Nucleus accumbens (tissue), 56 donors: ENCODE results near the gene STAG3.
"Not testable (repeated sequence)": the region's sequence is repeated elsewhere in the genome, so short reads cannot be mapped to it uniquely, and the experiment has no call there.

Experiments used
- DNase-seq, 56 donors: peaks; one replicate each; lab custom pipeline; 2025; lab: John Stamatoyannopoulos, UW

The STAG3 gene

DNA sequence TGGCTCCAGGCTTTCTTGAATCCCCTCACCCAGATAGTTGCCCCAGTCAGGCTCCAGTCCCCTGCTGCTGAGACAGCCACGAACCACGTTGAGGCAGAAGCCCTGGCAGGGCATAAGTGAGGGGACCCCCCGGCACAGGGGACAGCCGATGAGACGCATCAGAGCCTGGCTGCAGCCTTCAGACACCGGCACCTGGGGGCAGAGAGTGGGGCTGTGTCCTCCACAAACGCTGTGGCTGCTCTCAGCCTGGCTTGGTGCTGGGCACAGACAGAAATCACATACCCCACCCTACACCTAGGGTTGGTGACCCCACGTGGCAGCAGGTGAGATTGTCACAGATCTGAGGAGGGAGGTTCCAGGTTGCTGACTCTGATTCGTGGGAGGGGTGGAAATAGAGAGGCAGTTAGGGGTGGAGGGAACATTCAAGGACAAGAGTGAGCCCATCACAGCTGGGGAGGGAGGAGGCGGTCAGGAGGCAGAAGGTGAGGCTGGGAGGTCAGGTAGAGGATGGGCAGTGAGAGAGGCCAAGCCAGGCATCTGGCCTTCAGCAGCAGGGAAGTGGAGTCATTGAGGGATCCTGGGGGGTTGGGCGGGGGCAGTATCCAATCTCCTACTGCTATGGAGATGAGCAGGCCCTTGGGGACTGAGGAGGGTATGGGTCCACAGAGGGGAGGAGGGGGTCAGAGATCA is 3.8 kb upstream of the STAG3 start:
- DNase-seq: no peak

DNA sequence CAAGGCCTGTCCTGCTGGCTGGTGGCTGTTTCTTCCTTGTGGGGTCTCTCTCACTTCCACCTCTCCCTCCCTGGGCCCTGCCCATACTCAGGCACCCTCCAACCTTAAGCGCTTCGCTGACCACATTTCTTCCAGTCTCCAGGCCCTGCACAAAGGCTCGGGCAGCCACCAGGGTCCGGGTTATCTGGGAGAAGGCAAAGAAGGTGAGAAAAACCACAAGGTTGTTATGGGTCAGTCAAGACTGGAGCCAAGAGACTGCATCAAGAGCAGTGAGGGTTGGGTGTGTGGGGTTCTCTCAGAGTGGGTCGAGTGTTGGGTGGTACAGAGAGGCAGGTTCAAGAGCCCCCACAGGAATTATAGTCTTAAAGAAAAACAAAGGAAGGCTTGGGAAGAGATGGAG is 3.1 kb upstream of the STAG3 start:
- DNase-seq: no peak

DNA sequence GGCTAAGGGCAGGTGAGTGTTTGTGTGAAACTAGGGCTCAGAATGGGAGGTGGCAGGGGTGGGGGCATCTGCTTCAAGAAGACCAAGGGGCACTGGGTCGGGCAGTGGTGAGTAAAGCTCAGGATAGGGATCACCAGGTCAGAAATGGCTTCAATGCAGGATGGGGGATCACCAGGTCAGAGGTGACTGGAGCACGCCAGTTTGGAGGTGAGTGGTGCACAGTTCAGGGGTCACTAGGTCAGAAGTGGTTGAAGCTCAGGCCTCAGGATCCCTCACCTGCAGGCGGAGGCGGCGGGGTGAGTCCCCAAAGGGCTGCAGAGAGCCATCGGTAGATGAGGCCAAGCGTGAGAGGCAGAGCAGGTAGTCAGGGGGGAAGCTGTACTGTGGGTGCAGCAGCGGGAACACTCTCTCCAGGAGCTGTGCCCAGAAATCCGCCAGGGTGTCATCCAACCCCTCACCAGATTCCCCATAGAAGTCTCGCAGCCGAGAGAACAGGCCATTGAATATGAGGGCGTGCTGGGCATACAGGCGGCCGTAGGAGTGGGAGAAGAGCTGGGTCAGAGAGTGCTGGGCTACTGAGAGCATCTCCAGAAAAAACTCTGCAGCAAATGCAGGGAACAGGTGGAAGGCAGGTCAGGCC is 2.3 kb upstream of the STAG3 start:
- no peak for DNase-seq

DNA sequence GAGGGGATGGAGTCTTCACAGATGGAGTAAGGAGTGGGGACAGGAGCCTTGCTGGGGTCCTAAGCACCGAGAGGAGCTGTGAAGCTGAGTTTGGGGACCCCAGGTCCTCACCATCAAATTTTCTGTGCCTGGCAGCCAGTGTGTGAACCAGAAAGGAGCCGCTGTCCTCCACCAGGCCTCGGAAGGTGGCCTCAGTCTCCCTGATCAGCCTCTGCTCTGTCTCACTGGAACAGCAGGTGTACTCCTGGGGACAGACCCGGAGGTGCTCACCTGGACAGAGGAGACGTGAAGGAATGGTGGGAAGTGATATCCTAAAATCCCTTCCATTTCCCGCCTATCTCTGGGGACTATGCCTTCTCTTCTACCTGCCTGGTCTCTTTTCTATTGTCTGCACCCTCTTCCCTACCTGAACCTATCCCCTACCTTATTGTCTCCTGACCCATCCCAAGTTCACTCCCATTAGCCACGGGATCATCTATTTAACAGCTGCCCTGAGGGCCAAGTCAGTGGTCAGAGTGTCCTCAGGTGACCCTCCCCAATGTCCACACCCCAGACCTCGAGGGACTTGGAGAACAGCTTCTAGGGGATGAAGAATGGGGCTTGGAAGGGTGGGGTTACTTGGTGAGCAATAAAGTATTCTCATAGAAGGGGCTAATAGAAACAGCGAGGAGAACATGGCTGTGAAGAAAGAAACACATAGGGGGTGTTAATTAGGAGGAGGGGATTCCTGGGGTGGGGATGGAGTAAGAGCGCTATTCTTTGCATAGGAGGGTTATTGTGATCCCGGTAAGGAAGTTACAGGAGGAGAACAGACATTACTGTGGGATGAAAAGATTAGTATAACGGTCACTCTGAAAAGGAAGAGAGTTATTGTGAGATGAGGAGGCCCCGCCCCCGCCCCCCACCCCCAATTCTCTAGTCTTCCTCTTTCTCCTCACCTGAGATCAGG is 1.3 kb upstream of the STAG3 start:
- no peak for DNase-seq

DNA sequence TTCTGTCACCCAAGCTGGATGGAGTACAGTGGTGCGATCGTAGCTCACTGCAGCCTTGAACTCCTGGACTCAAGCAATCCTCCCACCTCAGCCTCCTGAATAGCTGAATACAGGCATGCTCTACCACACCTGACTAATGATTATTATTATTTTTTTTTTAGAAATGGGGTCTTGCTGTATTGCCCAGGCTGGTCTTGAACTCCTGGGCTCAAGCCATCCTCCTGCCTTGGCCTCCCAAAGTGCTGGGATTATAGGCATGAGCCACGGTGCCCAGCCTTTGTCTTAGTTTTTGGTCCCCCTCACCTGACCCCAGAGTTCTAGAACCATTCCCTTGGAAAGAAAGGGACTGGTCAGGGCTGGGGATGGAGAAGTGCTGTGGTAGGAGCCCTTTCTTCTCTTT is 2.4 kb downstream of the STAG3 start:
- DNase-seq: not testable (repeated sequence)

DNA sequence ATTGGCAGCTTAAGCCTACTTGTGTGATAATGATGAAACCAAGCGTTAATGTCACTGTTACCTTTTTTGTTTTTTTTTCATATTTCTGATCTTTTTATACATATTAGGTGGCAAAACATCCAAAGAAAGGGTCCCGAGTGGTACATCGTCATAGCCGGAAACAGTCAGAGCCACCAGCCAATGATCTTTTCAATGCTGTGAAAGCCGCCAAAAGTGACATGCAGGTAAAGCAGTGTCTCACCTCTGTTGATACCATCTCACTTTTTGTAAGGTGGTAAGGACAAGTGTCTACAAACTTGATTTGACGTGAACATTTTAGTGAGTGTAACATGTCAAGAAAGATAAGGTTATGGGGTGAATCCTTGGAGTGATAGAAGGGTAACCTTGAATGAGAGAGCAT is 4.9 kb downstream of the STAG3 start:
- not testable (repeated sequence) for DNase-seq

DNA sequence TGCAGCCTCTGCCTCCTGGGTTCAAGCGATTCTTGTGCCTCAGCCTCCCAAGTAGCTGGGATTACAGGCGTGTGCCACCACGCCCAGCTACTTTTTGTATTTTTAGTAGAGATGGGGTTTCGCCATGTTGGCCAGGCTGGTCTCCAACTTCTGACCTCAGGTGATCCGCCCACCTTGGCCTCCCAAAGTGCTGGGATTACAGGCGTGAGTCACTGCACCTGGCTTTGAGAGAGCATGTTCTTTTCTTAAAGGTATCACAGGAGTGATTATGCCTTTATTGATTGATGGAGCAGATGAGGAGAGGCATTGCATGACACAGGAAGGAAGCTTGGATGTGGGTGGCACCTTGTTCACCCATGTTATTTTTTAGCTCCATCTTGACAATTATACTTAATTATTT is 5.4 kb downstream of the STAG3 start:
- not testable (repeated sequence) for DNase-seq

DNA sequence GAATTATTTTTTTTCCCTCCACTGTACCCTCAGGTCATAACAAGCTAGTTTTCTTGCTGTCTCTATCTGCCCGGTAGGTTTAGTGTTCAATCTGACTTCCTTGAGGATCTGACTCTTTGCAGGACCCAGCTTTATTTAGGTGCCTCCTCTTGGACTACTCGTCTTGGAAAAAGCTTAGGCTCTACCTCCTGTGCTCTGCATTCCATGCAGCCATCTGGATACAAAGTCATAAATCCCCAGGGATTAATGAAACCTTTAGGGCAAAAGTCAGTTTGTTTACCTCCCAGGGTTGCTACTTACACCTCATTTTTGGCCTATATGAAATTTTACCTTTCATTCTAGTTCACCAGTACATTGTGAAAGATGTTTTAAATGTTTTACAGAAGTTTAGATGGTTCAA is 8.0 kb downstream of the STAG3 start:
- no peak for DNase-seq

DNA sequence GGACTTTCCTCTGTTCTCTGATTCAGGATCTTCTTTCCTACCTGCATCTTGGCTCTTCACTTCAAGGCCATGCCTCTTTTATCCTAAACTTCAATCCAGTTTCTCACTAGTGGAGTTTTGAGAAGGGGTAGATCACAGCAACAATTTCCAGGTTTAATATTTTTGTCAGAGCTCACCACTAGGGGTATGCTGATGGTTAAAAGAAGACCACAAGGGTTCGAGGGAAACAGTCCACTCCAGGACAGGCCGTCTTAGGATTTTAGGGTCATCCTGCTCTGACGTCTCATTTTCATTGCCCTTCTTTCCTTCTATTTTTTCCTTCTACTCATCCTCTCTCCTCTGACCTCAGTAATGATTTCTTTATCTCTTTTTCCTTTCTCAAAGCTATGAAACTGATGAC is 11.3 kb downstream of the STAG3 start:
- no peak for DNase-seq

DNA sequence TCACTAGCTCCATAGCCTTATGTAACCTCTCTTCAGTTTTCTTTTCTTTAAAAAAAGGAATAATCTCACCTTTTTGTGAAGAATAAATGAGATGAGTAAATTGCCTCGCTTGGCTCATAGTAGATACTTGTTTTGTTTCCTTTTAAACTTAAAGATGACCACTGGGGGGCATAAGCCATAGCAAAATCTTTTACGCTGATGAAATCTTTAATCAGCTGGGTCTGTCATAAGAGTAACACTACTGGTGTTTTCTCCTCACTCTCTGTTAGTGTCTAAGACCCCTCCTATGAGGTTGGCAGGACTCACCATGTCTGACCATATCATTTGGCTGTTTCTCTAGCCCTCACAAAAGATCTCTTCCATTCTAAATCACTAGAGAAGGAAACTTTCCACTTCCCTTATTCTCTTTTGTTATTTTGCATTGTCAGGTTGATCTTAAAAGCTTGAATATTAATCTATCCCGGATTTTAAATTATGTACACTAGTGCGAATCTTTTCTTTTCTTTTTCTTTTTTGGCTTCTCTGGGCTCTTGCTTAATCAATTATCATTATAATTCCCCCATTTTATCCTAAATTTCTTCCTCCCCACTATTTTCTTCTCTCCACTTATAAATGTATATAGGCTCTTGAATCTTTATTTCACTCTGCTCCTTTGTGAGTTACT is 12.5 kb downstream of the STAG3 start:
- no peak for DNase-seq

DNA sequence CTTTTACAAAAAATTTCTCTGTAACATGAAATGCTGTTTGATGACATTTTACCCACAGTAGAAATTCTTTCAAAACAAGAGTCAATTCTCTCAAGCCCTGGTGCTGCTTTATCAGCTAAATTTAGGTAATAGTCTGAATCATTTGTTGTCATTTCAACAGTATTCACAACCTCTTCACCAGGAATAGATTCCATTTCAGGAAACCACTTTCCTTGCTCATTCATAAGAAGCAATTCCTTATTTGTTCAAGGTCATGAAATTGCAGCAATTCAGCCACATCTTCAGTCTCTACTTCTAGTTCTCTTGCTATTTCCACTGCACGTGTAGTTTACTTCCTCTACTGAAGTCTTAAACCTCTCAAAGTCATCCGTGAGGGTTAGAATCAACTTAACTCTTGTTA is 14.1 kb downstream of the STAG3 start:
- DNase-seq: no peak

DNA sequence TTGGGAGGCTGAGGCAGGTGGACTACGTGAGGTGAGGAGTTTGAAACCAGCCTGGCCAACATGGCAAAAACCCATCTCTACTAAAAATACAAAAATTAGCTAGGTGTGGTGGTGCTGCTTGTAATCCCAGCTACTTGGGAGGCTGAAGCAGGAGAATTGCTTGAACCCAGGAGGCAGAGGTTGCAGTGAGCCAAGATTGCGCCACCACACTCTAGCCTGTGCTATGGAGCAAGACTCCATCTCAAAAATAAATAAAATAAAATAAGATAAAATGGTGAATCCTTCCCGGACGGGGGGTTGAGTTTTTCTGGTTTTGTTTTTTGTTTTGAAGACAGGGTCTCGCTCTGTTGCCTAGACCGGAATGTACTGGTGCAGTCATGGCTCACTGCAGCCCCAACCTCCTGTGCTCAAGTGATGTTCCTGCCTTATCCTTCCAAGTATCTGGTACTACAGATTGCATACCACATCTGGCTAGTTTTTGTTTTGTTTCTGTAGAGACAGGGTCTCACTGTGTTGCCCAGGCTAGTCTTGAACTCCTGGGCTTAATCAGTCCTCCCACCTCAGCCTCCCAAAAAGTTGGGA is 14.7 kb downstream of the STAG3 start:
- not testable (repeated sequence) for DNase-seq

DNA sequence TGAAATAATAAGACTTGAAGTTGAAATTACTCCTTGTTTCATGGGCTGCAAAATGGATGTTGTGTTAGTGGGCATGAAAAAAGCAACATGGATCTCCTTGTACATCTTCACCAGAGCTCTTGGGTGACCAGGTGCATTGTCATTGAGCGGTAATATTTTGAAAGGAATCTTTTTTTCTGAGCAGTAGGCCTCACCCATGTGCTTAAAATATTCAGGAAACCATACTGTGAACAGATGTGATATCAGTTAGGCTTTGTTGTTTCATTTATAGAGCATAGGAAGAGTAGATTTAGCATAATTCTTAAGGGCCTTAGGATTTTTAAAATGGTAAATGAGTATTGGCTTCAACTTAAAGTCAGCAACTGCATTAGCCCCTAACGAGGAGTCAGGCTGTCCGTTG is 15.3 kb downstream of the STAG3 start:
- no peak for DNase-seq

DNA sequence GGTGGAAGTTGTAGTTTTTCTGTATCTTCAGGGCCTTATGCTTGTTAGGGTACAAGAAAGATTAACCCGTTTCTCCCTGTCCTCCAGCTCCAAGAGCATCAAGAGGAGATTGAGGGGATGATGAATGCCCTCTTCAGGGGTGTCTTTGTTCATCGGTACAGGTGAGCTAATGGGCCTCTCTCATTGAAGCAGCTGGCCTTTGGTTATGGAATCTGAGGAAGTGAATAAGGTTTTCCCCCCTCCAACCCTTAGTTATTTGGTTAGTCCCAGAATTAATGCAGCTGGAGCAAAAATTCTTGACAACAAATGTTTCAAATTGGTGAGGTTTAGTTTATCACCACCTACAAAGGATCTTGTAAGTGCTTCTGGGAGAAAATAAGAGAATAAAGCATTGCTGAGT is 17.5 kb downstream of the STAG3 start:
- DNase-seq: no peak

DNA sequence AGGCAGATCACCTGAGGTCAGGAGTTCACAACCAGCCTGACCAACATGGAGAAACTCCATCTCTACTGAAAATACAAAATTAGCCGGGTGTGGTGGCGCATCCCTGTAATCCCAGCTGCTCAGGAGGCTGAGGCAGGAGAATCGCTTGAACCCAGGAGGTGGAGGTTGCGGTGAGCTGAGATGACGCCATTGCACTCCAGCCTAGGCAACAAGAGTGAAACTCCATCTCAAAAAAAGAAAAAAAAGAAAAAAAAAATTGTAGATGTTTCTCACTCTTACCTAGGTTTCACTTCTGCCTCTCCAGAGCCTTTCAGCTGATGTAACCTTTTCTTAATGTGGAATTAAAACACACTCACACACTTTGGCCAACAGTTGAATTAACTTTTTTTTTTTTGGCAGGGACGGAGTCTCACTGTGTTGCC is 18.2 kb downstream of the STAG3 start:
- DNase-seq: not testable (repeated sequence)

DNA sequence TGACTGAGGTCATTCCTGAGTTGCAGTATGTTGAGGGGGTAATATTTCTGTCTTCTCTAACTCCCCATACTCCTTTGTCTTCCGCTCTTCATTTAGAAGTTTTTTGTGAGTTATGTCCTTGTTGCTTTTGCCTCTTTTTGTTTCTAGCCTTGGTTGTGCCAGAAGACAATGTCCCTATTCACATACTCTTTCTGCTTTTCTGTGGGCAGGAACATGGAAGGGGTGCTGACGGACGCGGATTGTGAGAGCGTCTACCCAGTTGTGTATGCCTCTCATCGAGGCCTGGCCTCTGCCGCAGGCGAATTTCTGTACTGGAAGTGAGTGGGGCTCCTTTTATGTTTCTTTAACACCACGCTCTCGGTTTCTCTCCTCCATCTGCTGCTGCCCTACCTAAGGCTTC is 20.5 kb downstream of the STAG3 start:
- DNase-seq: peak in 1 of 56 donors; percentile 8

DNA sequence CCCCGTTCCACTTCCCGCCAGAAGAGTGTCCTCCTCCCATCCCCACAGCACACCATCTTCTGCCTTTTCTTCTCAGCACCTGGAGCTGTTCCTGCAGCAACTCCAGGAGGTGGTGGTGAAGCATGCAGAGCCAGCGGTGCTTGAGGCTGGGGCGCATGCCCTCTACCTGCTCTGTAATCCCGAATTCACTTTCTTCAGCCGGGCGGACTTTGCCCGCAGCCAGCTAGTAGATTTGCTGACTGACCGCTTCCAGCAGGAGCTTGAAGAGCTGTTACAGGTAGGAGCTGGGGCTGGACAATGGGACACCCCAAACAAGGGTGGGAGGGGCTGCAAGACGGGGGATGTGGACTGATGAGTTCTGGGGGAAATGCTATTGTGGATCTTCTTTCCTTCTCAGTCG is 23.0 kb downstream of the STAG3 start:
- no peak for DNase-seq

DNA sequence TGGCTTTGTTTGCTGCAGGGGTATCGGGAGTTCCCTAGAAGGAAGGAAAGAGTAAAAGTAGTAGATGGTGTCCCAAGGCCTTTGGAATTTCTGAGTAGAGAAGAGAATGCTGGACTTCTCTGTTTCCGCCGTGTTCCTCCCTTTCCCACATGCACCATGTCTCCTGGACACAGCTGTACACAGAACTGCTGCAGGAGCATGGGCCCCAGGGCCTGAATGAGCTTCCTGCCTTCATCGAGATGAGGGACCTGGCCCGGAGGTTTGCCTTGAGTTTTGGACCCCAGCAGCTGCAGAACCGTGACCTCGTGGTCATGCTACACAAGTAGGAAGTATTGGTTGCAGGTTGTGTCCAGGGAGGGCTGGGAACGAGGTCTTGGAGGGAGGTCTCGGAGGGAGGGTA is 26.7 kb downstream of the STAG3 start:
- no peak for DNase-seq

DNA sequence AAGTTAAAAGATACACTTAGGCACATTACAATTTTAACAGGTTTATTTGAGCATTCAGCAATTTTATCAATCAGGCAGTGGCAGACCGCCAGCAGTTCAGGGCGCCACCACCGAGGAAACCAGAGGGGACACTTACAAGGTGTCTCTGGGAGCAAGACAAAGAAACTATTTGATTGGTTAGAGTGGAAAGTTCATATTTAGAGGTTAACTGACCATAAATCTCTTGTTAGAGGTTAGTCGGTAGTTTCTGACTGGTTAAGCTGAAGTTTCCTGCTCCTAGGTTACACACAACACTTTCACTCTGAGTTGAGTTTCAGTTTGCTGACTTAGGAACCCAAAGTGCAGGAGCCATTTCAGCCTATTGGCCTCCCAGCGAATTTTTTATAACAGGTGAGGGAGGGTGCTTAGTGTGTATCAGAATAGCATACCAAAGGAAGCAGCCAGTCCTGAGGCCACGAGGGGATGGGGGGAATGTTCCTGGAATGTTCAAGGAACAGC is 31.2 kb downstream of the STAG3 start:
- DNase-seq: no peak

DNA sequence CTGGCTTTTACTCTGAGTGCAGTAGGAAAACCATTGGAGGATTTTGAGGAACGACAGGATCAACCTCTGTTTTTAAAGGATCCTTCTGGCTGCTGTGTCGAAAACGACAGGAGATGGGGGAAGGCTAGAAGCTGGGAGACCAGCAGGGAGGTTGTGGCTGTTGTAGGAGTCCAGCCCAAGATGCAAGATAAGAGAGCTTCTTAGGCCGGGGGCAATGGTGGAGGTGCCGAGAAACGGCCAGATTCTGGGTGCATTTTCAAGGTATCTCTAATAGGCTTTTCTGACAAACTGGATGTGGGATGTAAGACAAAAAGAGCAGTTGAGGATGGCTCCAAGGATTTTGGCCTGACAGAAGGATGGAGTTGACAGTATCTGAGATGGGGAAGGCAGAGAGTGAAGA is 31.8 kb downstream of the STAG3 start:
- no peak for DNase-seq
